ENCODE data around the gene ATP5IF1.

ATP5IF1 gene

DNA sequence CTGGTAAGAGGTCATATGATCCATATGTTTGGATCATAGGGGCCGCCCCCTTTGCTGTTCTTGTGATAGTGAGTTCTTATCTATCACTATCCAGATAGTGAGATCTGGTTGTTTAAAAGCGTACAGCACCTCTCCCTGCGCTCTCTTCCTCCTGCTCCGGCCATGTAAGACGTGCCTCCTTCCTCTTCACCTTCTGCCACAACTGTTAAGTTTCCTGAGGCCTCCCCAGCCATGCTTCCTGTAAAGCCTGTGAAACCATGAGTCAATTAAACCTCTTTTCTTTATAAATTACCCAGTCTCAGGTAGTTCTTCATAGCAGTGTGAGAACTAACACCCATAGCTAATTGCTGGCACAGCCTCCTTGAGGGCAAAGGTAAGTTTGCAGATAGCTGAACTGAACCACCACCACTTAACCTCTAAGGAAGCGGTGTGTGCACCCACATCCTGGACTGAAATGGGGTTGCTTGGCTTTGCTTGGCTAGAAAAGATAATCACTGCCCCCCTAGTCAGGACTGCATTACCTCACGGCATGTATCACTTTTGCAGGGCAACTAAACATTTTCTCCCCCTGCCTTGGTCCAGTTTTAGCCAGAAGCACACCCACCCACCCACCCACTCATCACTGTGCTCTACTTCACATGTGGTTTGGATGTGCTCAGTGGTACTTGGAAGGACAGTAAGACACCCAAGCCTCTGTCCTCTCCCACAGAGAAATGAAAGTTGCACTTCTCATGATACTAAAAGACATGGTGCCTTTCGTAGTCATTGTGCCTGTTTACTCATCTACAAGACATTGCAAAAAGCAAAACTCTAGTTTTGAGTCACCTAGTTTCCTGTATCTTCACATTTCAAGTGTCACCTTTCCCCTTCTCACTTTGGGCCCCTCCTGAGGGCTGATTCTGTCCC, 36.3 kb upstream of the ATP5IF1 start:
- TF ChIP-seq SIN3A (IDR thresholded peaks at IDR 0.05; ENCODE audit: borderline replicate concordance, insufficient read depth, low read length) (no peak), TAF1 (IDR thresholded peaks at IDR 0.05; ENCODE audit: borderline replicate concordance, insufficient read depth, low read length) (no peak), FOXP2 (optimal IDR thresholded peaks at IDR 0.05; ENCODE audit: borderline replicate concordance, extremely low read depth, extremely low read length, insufficient read depth) (no peak), POLR2AphosphoS5 (IDR thresholded peaks at IDR 0.05; ENCODE audit: low read depth, low read length) (no peak)
- TF ChIP-seq, protein P1, sequence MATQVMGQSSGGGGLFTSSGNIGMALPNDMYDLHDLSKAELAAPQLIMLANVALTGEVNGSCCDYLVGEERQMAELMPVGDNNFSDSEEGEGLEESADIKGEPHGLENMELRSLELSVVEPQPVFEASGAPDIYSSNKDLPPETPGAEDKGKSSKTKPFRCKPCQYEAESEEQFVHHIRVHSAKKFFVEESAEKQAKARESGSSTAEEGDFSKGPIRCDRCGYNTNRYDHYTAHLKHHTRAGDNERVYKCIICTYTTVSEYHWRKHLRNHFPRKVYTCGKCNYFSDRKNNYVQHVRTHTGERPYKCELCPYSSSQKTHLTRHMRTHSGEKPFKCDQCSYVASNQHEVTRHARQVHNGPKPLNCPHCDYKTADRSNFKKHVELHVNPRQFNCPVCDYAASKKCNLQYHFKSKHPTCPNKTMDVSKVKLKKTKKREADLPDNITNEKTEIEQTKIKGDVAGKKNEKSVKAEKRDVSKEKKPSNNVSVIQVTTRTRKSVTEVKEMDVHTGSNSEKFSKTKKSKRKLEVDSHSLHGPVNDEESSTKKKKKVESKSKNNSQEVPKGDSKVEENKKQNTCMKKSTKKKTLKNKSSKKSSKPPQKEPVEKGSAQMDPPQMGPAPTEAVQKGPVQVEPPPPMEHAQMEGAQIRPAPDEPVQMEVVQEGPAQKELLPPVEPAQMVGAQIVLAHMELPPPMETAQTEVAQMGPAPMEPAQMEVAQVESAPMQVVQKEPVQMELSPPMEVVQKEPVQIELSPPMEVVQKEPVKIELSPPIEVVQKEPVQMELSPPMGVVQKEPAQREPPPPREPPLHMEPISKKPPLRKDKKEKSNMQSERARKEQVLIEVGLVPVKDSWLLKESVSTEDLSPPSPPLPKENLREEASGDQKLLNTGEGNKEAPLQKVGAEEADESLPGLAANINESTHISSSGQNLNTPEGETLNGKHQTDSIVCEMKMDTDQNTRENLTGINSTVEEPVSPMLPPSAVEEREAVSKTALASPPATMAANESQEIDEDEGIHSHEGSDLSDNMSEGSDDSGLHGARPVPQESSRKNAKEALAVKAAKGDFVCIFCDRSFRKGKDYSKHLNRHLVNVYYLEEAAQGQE (IDR thresholded peaks at IDR 0.05; ENCODE audit: insufficient read depth in 1 of 2, low read depth in 2 of 2, low read length in 2 of 2), result no peak

- no peak for TF ChIP-seq POLR2AphosphoS5 (IDR thresholded peaks at IDR 0.05; ENCODE audit: low read depth, low read length)
- no peak for TF ChIP-seq TAF1 (IDR thresholded peaks at IDR 0.05; ENCODE audit: borderline replicate concordance, insufficient read depth, low read length)
- no peak for TF ChIP-seq SIN3A (IDR thresholded peaks at IDR 0.05; ENCODE audit: borderline replicate concordance, insufficient read depth, low read length)
Measured at GRCh38 chr1:28200234-28200873, 35.6 kb upstream of the ATP5IF1 start.

DNA sequence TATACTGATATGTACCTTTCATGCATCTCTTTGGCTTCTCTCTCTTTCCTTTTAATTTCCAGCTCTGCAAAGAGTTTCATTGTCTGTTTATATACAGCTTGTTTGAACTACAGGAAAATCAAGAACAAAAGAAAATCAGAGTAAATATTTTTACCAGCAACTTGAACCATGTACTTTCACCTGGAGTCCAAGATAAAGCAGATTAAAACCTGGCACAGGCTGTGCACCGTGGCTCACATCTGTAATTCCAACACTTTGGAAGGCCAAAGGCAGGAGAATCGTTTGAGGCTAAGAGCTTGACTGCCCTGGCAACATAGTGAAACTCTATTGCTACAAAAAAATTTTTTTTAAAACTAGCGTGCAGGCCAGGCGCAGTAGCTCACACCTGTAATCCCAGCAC, 30.7 kb upstream of the ATP5IF1 start:
- TF ChIP-seq, protein P1 (IDR thresholded peaks at IDR 0.05; ENCODE audit: insufficient read depth in 1 of 2, low read depth in 2 of 2, low read length in 2 of 2), result no peak
- no peak for TF ChIP-seq SIN3A (IDR thresholded peaks at IDR 0.05; ENCODE audit: borderline replicate concordance, insufficient read depth, low read length)
- TF ChIP-seq TAF1 (IDR thresholded peaks at IDR 0.05; ENCODE audit: borderline replicate concordance, insufficient read depth, low read length), result no peak
- no peak for TF ChIP-seq POLR2AphosphoS5 (IDR thresholded peaks at IDR 0.05; ENCODE audit: low read depth, low read length)
- no peak for TF ChIP-seq FOXP2 (optimal IDR thresholded peaks at IDR 0.05; ENCODE audit: borderline replicate concordance, extremely low read depth, extremely low read length, insufficient read depth)

- TF ChIP-seq, protein P1 (IDR thresholded peaks at IDR 0.05; ENCODE audit: insufficient read depth in 1 of 2, low read depth in 2 of 2, low read length in 2 of 2), result no peak
- TF ChIP-seq TAF1 (IDR thresholded peaks at IDR 0.05; ENCODE audit: borderline replicate concordance, insufficient read depth, low read length), result no peak
- TF ChIP-seq FOXP2 (optimal IDR thresholded peaks at IDR 0.05; ENCODE audit: borderline replicate concordance, extremely low read depth, extremely low read length, insufficient read depth), result no peak
- no peak for TF ChIP-seq POLR2AphosphoS5 (IDR thresholded peaks at IDR 0.05; ENCODE audit: low read depth, low read length)
- TF ChIP-seq SIN3A (IDR thresholded peaks at IDR 0.05; ENCODE audit: borderline replicate concordance, insufficient read depth, low read length), result no peak
Measured at GRCh38 chr1:28208818-28209441, 27.0 kb upstream of the ATP5IF1 start.

DNA sequence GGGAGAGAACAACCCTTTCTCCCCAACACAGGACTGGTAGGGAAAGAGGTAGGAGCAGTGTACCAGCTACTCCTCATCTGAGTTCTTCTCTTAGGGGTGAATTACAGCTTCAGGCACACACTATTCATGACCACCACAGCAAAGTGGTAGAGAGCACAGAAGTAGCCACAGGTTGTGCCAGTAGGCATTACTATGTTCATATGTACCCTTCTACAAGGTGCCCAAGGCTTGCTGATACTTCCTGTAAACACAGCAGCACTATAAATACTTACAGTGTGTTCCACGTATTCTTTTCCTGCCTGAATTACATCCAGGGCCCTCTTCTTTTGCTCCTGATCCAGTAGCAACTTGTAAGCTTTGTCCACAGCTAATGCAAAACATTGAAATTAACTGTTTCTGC, 26.2 kb upstream of the ATP5IF1 start:
- TF ChIP-seq SIN3A (IDR thresholded peaks at IDR 0.05; ENCODE audit: borderline replicate concordance, insufficient read depth, low read length) (no peak), POLR2AphosphoS5 (IDR thresholded peaks at IDR 0.05; ENCODE audit: low read depth, low read length) (no peak), FOXP2 (optimal IDR thresholded peaks at IDR 0.05; ENCODE audit: borderline replicate concordance, extremely low read depth, extremely low read length, insufficient read depth) (no peak), TAF1 (IDR thresholded peaks at IDR 0.05; ENCODE audit: borderline replicate concordance, insufficient read depth, low read length) (no peak)
- TF ChIP-seq, protein P1 (IDR thresholded peaks at IDR 0.05; ENCODE audit: insufficient read depth in 1 of 2, low read depth in 2 of 2, low read length in 2 of 2), result no peak
